ENCODE results near the gene WDR89.
"Not testable (repeated sequence)": the region's sequence is repeated elsewhere in the genome, so short reads cannot be mapped to it uniquely, and the experiment has no call there.

WDR89 gene

GRCh38 chr14:63670692-63671091 is 29.0 kb upstream of the WDR89 start:
- no peak overlapping the region for H3K4me3 ChIP-seq (ENCODE audit: low read depth, low read length)
- DNase-seq (ENCODE audit: low read depth) = no peak
- TF ChIP-seq CTCF (IDR thresholded peaks at IDR 0.05; ENCODE audit: control insufficient read depth, extremely low read depth, insufficient read depth) = no peak

- H3K4me3 ChIP-seq (ENCODE audit: low read depth, low read length) = no peak overlapping the region
- no peak for DNase-seq (ENCODE audit: low read depth)
- TF ChIP-seq CTCF (IDR thresholded peaks at IDR 0.05; ENCODE audit: control insufficient read depth, extremely low read depth, insufficient read depth) = no peak
Measured at GRCh38 chr14:63666335-63666734, 24.7 kb upstream of the WDR89 start.

- no peak overlapping the region for H3K4me3 ChIP-seq (ENCODE audit: low read depth, low read length)
- no peak for TF ChIP-seq CTCF (IDR thresholded peaks at IDR 0.05; ENCODE audit: control insufficient read depth, extremely low read depth, insufficient read depth)
- DNase-seq (ENCODE audit: low read depth) = no peak
Measured at GRCh38 chr14:63663428-63664341, 22.0 kb upstream of the WDR89 start.

- no peak overlapping the region for H3K4me3 ChIP-seq (ENCODE audit: low read depth, low read length)
- TF ChIP-seq CTCF (IDR thresholded peaks at IDR 0.05; ENCODE audit: control insufficient read depth, extremely low read depth, insufficient read depth) = no peak
- DNase-seq (ENCODE audit: low read depth) = no peak
Measured at GRCh38 chr14:63662776-63663175, 21.1 kb upstream of the WDR89 start.

GRCh38 chr14:63661881-63662280 is 20.2 kb upstream of the WDR89 start:
- not testable (repeated sequence) for H3K4me3 ChIP-seq (ENCODE audit: low read depth, low read length); DNase-seq (ENCODE audit: low read depth)

GRCh38 chr14:63659726-63660125 is 18.1 kb upstream of the WDR89 start:
- TF ChIP-seq CTCF (IDR thresholded peaks at IDR 0.05; ENCODE audit: control insufficient read depth, extremely low read depth, insufficient read depth) = no peak
- no peak for DNase-seq (ENCODE audit: low read depth)
- no peak overlapping the region for H3K4me3 ChIP-seq (ENCODE audit: low read depth, low read length)

- DNase-seq (ENCODE audit: low read depth) = no peak
- H3K4me3 ChIP-seq (ENCODE audit: low read depth, low read length) = no peak overlapping the region
- TF ChIP-seq CTCF (IDR thresholded peaks at IDR 0.05; ENCODE audit: control insufficient read depth, extremely low read depth, insufficient read depth) = no peak
Measured at GRCh38 chr14:63656194-63656593, 14.5 kb upstream of the WDR89 start.
